ENCODE measurements around the gene CCNB1IP1. TPM values are rescaled to one million over a fixed set of nuclear protein-coding genes. Genes with fewer than 3 reads are reported as not detected.
"Not testable (repeated sequence)": the region's sequence is repeated elsewhere in the genome, so short reads cannot be mapped to it uniquely, and the experiment has no call there.

CCNB1IP1 gene
- total RNA-seq, 2 donors from 2014 or later, result 17.1 to 66.9 TPM

- Histone ChIP-seq H3K36me3 (replicated peaks in 1 of 2; ENCODE audit: insufficient read depth in 1 of 2, low read depth in 2 of 2) (peaks cover 11 to 51% of the 10 kb centered on the region in 2 donors), H3K4me1 (peaks cover 6% of the 10 kb centered on the region), H3K27me3 (no peaks in the 10 kb centered on the region), H3K27ac (no peak overlapping the region), H3K9me3 (no peaks in the 10 kb centered on the region), H3K4me3 (no peak overlapping the region)
- ATAC-seq (no peak), DNase-seq (no peak)
- WGBS, 2 donors, result 90 to 91% methylated on average over 5 of the region's 5 CpGs
- intact Hi-C loops (cut with DNase I), result no loop called here
- no peak for TF ChIP-seq CTCF (IDR thresholded peaks at IDR 0.05)
- TF ChIP-seq POLR2A (IDR thresholded peaks at IDR 0.05), result no peak
Measured at GRCh38 chr14:20372796-20373195, 39.7 kb upstream of the CCNB1IP1 start.

GRCh38 chr14:20365928-20366327, 32.8 kb upstream of the CCNB1IP1 start:
- DNase-seq, result no peak
- H3K4me3 ChIP-seq, result no peak overlapping the region
- intact Hi-C loops (cut with DNase I), result no loop called here
- TF ChIP-seq POLR2A (IDR thresholded peaks at IDR 0.05) (no peak), CTCF (IDR thresholded peaks at IDR 0.05) (no peak)
- H3K4me1 ChIP-seq, result no peaks in the 10 kb centered on the region
- H3K27ac ChIP-seq, result no peak overlapping the region
- H3K36me3 ChIP-seq (replicated peaks in 1 of 2; ENCODE audit: insufficient read depth in 1 of 2, low read depth in 2 of 2), result peaks cover 11 to 15% of the 10 kb centered on the region in 2 donors
- ATAC-seq, result no peak
- H3K27me3 ChIP-seq, result no peaks in the 10 kb centered on the region
- no peaks in the 10 kb centered on the region for H3K9me3 ChIP-seq

- H3K9me3 ChIP-seq; H3K4me3 ChIP-seq; DNase-seq; H3K4me1 ChIP-seq; ATAC-seq; intact Hi-C loops (cut with DNase I); H3K27me3 ChIP-seq; H3K27ac ChIP-seq: not testable (repeated sequence)
- WGBS, 2 donors, result 68 to 86% methylated on average over 3 of the region's 3 CpGs
- peaks cover 0 to 31% of the 10 kb centered on the region in 2 donors for H3K36me3 ChIP-seq (replicated peaks in 1 of 2; ENCODE audit: insufficient read depth in 1 of 2, low read depth in 2 of 2)
Measured at GRCh38 chr14:20358474-20358873, 25.4 kb upstream of the CCNB1IP1 start.

- H3K4me1 ChIP-seq, result no peaks in the 10 kb centered on the region
- WGBS, 2 donors, result 84 to 85% methylated on average over 3 of the region's 3 CpGs
- peaks cover 0 to 33% of the 10 kb centered on the region in 2 donors for H3K36me3 ChIP-seq (replicated peaks in 1 of 2; ENCODE audit: insufficient read depth in 1 of 2, low read depth in 2 of 2)
- intact Hi-C loops (cut with DNase I), result no loop called here
- DNase-seq (no peak), ATAC-seq (no peak)
- H3K27me3 ChIP-seq, result no peaks in the 10 kb centered on the region
- TF ChIP-seq POLR2A (IDR thresholded peaks at IDR 0.05) (no peak), CTCF (IDR thresholded peaks at IDR 0.05) (no peak)
- H3K9me3 ChIP-seq, result no peaks in the 10 kb centered on the region
- H3K4me3 ChIP-seq, result no peak overlapping the region
- H3K27ac ChIP-seq, result no peak overlapping the region
Measured at GRCh38 chr14:20356422-20356821, 23.3 kb upstream of the CCNB1IP1 start.

- Histone ChIP-seq H3K9me3 (no peaks in the 10 kb centered on the region), H3K4me3 (no peak overlapping the region), H3K27ac (no peak overlapping the region), H3K36me3 (replicated peaks in 1 of 2; ENCODE audit: insufficient read depth in 1 of 2, low read depth in 2 of 2) (peaks cover 0 to 21% of the 10 kb centered on the region in 2 donors), H3K4me1 (no peaks in the 10 kb centered on the region), H3K27me3 (no peaks in the 10 kb centered on the region)
- DNase-seq (no peak), ATAC-seq (no peak)
- intact Hi-C loops (cut with DNase I), result no loop called here
- TF ChIP-seq CTCF (IDR thresholded peaks at IDR 0.05) (peak in 4 of 7 experiments; percentile 7 to 16 (median 12)), POLR2A (IDR thresholded peaks at IDR 0.05) (no peak)
Measured at GRCh38 chr14:20350860-20351259, 17.8 kb upstream of the CCNB1IP1 start.
